Fibroblast of lung (primary cell): ENCODE data around the gene SNX32.

Experiments used
- CTCF ChIP-seq, 2 donors: IDR thresholded peaks in 1 of 2; conservative IDR thresholded peaks in 1 of 2; 1 replicate in 1 of 2; 2 replicates in 1 of 2; pipeline ENCODE4 v1.5.1; 2011 to 2012; ENCODE audit warnings: low read length in 2 of 2, control low read depth in 1 of 2, inconsistent platforms in 1 of 2, low read depth in 1 of 2, mild to moderate bottlenecking in 1 of 2
- EZH2 ChIP-seq: IDR thresholded peaks from 2 replicates; pipeline ENCODE4 v1.5.1; 2012; ENCODE audit warnings: low read length, control low read depth, mild to moderate bottlenecking; ENCODE audit errors: missing control alignments

- no peak for TF ChIP-seq CTCF (conservative IDR thresholded peaks at IDR 0.05 in 1 of 2, IDR thresholded peaks at IDR 0.05 in 1 of 2; ENCODE audit: low read depth in 1 of 2, low read length in 2 of 2)
- TF ChIP-seq EZH2, result no peak
These were observed 24.9 kb downstream of the SNX32 start for GRCh38 chr11:65858681-65859087.
